OCI-LY3 (cell line): ENCODE results near the gene PPP1R14B.

ENCODE experiments used
- CTCF ChIP-seq: fragments of 200-600, 300-600 bp; sonication (generic); IDR thresholded peaks from 2 replicates; pipeline ENCODE4 v1.5.1; 2014; ENCODE audit warnings: antibody characterized with exemption, low read length, low read depth
- EZH2phosphoT487 ChIP-seq: fragments of 200-600 bp; shearing (Covaris generic); IDR thresholded peaks from 2 replicates; pipeline ENCODE4 v1.6.1; 2018; ENCODE audit warnings: antibody characterized with exemption, mixed run types, low read depth

- TF ChIP-seq CTCF (no peak), EZH2phosphoT487 (no peak)
Measured at GRCh38 chr11:64244966-64245365, 1.8 kb downstream of the PPP1R14B start.
